B cell (primary cell): ENCODE measurements around the gene POLR3B.

Experiments
- EZH2 ChIP-seq: IDR thresholded peaks from 2 replicates; pipeline ENCODE4 v1.6.1; 2012; ENCODE audit warnings: borderline replicate concordance, low read depth, mild to moderate bottlenecking, moderate library complexity, low read length; ENCODE audit not compliant: insufficient read depth, poor library complexity, severe bottlenecking
- TF ChIP-seq, protein P1 (sequence below): fragments of 200-600 bp; IDR thresholded peaks from one replicate; pipeline ENCODE4 v1.8.0; 2022; ENCODE audit warnings: antibody characterized with exemption, mild to moderate bottlenecking

DNA sequence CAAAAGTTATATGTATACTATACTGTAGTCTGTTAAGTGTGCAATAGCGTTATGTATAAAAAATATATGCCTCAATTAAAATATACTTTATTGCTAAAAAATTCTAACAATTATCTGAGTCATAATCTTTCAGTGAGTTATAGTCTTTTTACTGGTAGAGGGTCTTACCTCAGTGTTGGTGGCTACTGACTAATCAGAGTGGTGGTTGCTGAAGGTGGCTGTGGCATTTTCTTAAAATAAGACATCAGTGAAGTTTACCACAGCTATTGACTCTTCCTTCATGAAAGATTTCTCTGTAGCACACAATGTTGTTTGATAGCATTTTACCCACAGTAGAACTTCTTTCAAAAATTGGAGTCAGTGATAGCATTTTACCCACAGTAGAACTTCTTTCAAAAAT lies 23.4 kb downstream of the POLR3B start:
- TF ChIP-seq, protein P1, sequence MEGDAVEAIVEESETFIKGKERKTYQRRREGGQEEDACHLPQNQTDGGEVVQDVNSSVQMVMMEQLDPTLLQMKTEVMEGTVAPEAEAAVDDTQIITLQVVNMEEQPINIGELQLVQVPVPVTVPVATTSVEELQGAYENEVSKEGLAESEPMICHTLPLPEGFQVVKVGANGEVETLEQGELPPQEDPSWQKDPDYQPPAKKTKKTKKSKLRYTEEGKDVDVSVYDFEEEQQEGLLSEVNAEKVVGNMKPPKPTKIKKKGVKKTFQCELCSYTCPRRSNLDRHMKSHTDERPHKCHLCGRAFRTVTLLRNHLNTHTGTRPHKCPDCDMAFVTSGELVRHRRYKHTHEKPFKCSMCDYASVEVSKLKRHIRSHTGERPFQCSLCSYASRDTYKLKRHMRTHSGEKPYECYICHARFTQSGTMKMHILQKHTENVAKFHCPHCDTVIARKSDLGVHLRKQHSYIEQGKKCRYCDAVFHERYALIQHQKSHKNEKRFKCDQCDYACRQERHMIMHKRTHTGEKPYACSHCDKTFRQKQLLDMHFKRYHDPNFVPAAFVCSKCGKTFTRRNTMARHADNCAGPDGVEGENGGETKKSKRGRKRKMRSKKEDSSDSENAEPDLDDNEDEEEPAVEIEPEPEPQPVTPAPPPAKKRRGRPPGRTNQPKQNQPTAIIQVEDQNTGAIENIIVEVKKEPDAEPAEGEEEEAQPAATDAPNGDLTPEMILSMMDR = no peak
- TF ChIP-seq EZH2 = no peak
